BJ (cell line): ENCODE results near the gene ARSK. TPM values are rescaled to one million over a fixed set of nuclear protein-coding genes. Genes with fewer than 3 reads are reported as not detected.

Experiments
- CTCF ChIA-PET: fragments of 350-600 bp; formaldehyde crosslinking; extraction: SDS; loops from one replicate; lab custom pipeline; 2021; ENCODE audit warnings: antibody characterized with exemption, inconsistent platforms; lab: Yijun Ruan, JAX
- POLR2A ChIA-PET: fragments of 300-600 bp; sonication (Branson Sonifier 250); formaldehyde crosslinking; extraction: SDS; loops from one replicate; lab custom pipeline; 2021; ENCODE audit warnings: antibody characterized with exemption; lab: Charles Lee
- DNase-seq: peaks from one replicate; pipeline ENCODE4 v3.0.0-alpha.2; 2011; ENCODE audit warnings: low read depth
- H3K27me3 ChIP-seq: 2 replicates; pipeline ENCODE4 v1.6.0; 2011; ENCODE audit warnings: low read length; ENCODE audit not compliant: control insufficient read depth, insufficient read depth
- H3K36me3 ChIP-seq: 2 replicates; pipeline ENCODE4 v1.5.1; 2011; ENCODE audit warnings: low read length; ENCODE audit not compliant: control insufficient read depth, insufficient read depth
- H3K4me3 ChIP-seq: 2 replicates; pipeline ENCODE4 v1.5.1; 2011; ENCODE audit warnings: low read depth, mild to moderate bottlenecking, control low read depth, low read length
- polyA plus RNA-seq: library from polyadenylated mRNA; depleted of rRNA; stranded (reverse); fragments of >200 nt; gene quantifications from 2 replicates; pipeline ENCODE4 v1.2.3, GENCODE V29; 2011
- TF ChIP-seq, protein P1 (sequence below): IDR thresholded peaks from 2 replicates; pipeline ENCODE4 v1.5.1; 2011; ENCODE audit warnings: low read depth, mild to moderate bottlenecking, control low read depth, inconsistent platforms, low read length, moderate library complexity; ENCODE audit not compliant: insufficient read depth

The ARSK gene
- polyA plus RNA-seq, 1 experiment, result 8.0 TPM

DNA sequence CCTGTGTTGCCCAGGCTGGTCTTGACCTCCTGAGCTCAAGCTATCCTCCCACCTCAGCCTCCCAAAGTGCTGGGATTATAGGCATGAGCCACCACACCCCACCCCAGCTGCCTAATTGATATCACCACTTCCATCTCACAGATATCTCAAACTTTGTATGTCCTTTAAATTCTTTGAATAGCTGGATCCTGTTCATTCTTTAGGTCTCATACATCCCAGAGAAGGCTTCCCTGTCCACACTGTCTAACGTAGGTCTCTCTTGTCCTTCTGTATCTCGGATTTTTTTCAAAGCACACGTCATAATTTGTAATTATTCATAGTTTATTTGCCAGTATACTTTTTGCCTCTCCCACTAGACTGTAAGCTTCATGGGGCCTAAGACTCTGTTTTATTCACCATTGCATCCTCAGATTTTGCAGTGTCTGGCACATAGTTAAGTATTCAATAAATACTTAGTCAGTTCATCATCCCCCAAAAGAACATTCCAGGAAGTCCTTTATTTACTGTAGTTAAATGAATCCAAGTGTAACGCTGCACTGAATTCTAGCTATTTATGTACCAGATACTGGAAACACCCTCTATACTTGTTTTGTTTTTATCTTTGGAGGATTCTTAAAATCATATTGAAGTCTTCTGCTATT lies 10.5 kb downstream of the ARSK start:
- peak; percentile 41 for DNase-seq
- TF ChIP-seq, protein P1, sequence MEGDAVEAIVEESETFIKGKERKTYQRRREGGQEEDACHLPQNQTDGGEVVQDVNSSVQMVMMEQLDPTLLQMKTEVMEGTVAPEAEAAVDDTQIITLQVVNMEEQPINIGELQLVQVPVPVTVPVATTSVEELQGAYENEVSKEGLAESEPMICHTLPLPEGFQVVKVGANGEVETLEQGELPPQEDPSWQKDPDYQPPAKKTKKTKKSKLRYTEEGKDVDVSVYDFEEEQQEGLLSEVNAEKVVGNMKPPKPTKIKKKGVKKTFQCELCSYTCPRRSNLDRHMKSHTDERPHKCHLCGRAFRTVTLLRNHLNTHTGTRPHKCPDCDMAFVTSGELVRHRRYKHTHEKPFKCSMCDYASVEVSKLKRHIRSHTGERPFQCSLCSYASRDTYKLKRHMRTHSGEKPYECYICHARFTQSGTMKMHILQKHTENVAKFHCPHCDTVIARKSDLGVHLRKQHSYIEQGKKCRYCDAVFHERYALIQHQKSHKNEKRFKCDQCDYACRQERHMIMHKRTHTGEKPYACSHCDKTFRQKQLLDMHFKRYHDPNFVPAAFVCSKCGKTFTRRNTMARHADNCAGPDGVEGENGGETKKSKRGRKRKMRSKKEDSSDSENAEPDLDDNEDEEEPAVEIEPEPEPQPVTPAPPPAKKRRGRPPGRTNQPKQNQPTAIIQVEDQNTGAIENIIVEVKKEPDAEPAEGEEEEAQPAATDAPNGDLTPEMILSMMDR, result no peak
- POLR2A ChIA-PET, result interaction anchor here (0.6 kb wide), 1 partner anchor 18 kb away, joined by 6 read pairs; no protein-coding TSS in a partner anchor
- no peaks in the 10 kb centered on the region for H3K36me3 ChIP-seq
- H3K4me3 ChIP-seq, result no peak overlapping the region
- no peaks in the 10 kb centered on the region for H3K27me3 ChIP-seq
- CTCF ChIA-PET, result interaction anchor here (1.2 kb wide), 1 partner anchor 10 kb away, joined by 5 read pairs; the partner anchor contains the start of genes ARSK and SKIC3

DNA sequence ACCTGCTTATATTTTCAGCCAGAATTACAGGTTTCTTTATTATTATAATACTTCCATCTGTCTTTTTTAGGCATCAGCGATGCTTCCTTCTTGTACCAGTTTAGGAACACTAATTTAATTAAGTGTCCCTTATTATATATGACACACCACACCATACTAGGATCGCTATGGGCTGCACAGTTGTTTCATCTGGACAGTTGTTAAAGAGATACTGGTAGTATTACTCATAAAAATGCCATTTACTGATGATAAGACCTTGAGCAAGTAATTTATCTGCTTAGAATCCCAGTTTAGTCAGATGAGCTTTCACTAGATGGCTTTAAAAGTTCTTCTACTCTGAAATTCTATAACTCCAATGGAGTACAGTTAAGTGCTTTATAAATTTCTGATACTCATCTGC lies 17.1 kb downstream of the ARSK start:
- TF ChIP-seq, protein P1, result no peak
- Histone ChIP-seq H3K27me3 (no peaks in the 10 kb centered on the region), H3K4me3 (no peak overlapping the region), H3K36me3 (no peaks in the 10 kb centered on the region)
- no peak for DNase-seq
- POLR2A ChIA-PET, result no interaction called here
- CTCF ChIA-PET, result no interaction called here

DNA sequence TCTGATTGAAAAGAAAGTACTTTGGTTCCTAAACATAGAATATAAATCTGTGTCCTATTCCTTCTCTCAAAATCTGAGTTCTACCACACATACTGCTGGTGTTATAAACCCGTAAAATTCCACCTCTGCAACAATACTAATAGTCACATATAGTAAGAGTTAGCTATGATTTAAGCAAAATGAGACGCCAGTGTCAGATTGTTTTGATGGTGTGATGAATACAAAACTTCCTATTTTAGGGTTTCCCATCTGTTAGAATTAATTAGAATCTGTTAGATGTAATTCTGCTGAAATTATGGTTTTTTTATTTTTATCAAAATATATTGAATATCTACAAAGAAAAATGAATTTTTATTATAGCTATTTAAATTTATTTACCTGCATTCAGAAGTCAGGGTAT lies 26.7 kb downstream of the ARSK start:
- DNase-seq, result no peak
- TF ChIP-seq, protein P1, result no peak
- POLR2A ChIA-PET, result no interaction called here
- no peaks in the 10 kb centered on the region for H3K27me3 ChIP-seq
- H3K36me3 ChIP-seq, result no peaks in the 10 kb centered on the region
- H3K4me3 ChIP-seq, result no peak overlapping the region
- CTCF ChIA-PET, result interaction anchor here (0.7 kb wide), 1 partner anchor 11 kb away, joined by 3 read pairs; no protein-coding TSS in a partner anchor

DNA sequence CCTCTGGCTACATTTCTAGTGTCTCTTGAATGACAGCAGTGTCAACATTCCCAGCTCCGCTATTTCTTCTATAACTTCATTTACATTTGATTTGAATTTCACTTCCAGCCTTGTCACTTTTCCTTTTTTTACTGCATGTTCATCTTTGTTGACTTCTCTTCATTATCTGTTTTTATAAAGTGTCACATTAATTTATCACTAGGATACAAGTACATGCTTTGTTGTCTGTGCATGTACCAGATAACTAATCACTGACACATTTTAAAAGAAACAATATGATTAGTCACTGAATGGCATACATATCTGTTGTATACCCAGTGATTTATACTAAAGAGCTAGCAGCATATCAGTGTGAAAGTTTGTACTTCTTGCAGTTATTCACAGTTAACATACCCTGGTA lies 29.1 kb downstream of the ARSK start:
- no peaks in the 10 kb centered on the region for H3K27me3 ChIP-seq
- CTCF ChIA-PET, result interaction anchor here (1.0 kb wide), 1 partner anchor 11 kb away, joined by 3 read pairs; no protein-coding TSS in a partner anchor
- no peak overlapping the region for H3K4me3 ChIP-seq
- no peaks in the 10 kb centered on the region for H3K36me3 ChIP-seq
- TF ChIP-seq, protein P1, result no peak
- DNase-seq, result no peak
- POLR2A ChIA-PET, result no interaction called here

DNA sequence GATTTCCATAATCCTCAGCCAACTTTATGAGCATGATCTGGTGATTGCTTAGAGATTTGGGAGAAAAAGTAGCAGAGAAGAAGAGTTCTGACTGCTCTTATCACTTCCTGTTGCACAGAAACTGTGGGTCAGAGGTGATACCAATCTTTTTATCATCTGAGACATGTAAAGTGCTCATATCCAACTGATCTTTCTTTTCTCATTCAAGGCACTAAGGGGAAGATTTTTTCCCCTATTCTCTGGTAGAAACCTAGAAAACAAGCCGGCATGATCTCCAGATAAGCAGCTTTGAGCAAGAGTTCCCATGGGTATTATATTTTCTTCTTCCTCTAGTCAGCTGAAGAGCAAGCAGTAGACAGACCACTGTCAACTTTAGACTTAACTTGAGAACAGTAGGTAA lies 36.0 kb downstream of the ARSK start:
- ChIA-PET POLR2A (no interaction called here), CTCF (no interaction called here)
- Histone ChIP-seq H3K4me3 (no peak overlapping the region), H3K27me3 (no peaks in the 10 kb centered on the region), H3K36me3 (no peaks in the 10 kb centered on the region)
- no peak for DNase-seq
- TF ChIP-seq, protein P1, result no peak
